ENCODE data around the gene NCAN. TPM values are rescaled to one million over a fixed set of nuclear protein-coding genes. Genes with fewer than 3 reads are reported as not detected.

NCAN gene
- total RNA-seq, 1 donor from 2014 or later, result 0.14 TPM

GRCh38 chr19:19170053-19170872 is 41.5 kb upstream of the NCAN start, which contains the start of gene MEF2B:
Gene MEF2B, minus strand, starts transcription at chr19:19170263. Its CDS starts 19,528 bp downstream, at chr19:19150735.
- H3K4me1 Mint-ChIP-seq (ENCODE audit: low read depth, unreplicated experiment), result peaks cover 5% of the 10 kb centered on the region
- Histone ChIP-seq H4K20me1 (ENCODE audit: insufficient read depth, low read length) (peaks cover 20% of the 10 kb centered on the region), H3K4me3 (ENCODE audit: insufficient read depth, low read depth, low read length) (no peak within 1 kb of the TSS), H3K4me1 (ENCODE audit: insufficient read depth, low read length) (peaks cover 7% of the 10 kb centered on the region), H2AFZ (ENCODE audit: low read depth, low read length) (no peak within 1 kb of the TSS), H3K36me3 (ENCODE audit: insufficient read depth, low read length) (no peaks in the 10 kb centered on the region), H3K9ac (ENCODE audit: low read length) (no peak within 1 kb of the TSS), H3K9me3 (ENCODE audit: insufficient read depth, low read depth, low read length) (no peaks in the 10 kb centered on the region), H3K4me2 (ENCODE audit: low read length) (peak within 1 kb of the TSS; percentile 79), H3K27ac (ENCODE audit: low read depth, low read length) (no peak within 1 kb of the TSS), H3K79me2 (ENCODE audit: insufficient read depth, low read length) (no peaks in the 10 kb centered on the region), H3K27me3 (ENCODE audit: insufficient read depth, low read length) (no peaks in the 10 kb centered on the region)
- DNase-seq (ENCODE audit: low read depth), result peak; percentile 20
- H3K4me3 Mint-ChIP-seq (ENCODE audit: unreplicated experiment), result peak within 1 kb of the TSS; percentile 64
- H3K9me3 Mint-ChIP-seq (ENCODE audit: unreplicated experiment), result no peaks in the 10 kb centered on the region
- no peak within 1 kb of the TSS for H3K27ac Mint-ChIP-seq (ENCODE audit: unreplicated experiment)
- FAIRE-seq, result no peak
- H3K27me3 Mint-ChIP-seq (ENCODE audit: low read depth, unreplicated experiment), result peaks cover 24% of the 10 kb centered on the region
- TF ChIP-seq EZH2 (IDR thresholded peaks at IDR 0.05; ENCODE audit: insufficient read depth, low read length) (no peak), CTCF (IDR thresholded peaks at IDR 0.05; ENCODE audit: insufficient read depth, low read depth, low read length) (no peak)
- no peaks in the 10 kb centered on the region for H3K36me3 Mint-ChIP-seq (ENCODE audit: low read depth, unreplicated experiment)

GRCh38 chr19:19170873-19171672 is 40.7 kb upstream of the NCAN start:
- FAIRE-seq (no peak), DNase-seq (ENCODE audit: low read depth) (no peak)
- no peak overlapping the region for H3K4me2 ChIP-seq (ENCODE audit: low read length)
- H3K9me3 ChIP-seq (ENCODE audit: insufficient read depth, low read depth, low read length), result no peaks in the 10 kb centered on the region
- no peaks in the 10 kb centered on the region for H3K27me3 ChIP-seq (ENCODE audit: insufficient read depth, low read length)
- no peak overlapping the region for H2AFZ ChIP-seq (ENCODE audit: low read depth, low read length)
- H3K4me3 ChIP-seq (ENCODE audit: insufficient read depth, low read depth, low read length), result no peak overlapping the region
- peaks cover 20% of the 10 kb centered on the region for H3K27me3 Mint-ChIP-seq (ENCODE audit: low read depth, unreplicated experiment)
- peaks cover 21% of the 10 kb centered on the region for H4K20me1 ChIP-seq (ENCODE audit: insufficient read depth, low read length)
- peak overlapping the region; percentile 64 for H3K4me3 Mint-ChIP-seq (ENCODE audit: unreplicated experiment)
- no peak overlapping the region for H3K9ac ChIP-seq (ENCODE audit: low read length)
- H3K36me3 Mint-ChIP-seq (ENCODE audit: low read depth, unreplicated experiment), result no peaks in the 10 kb centered on the region
- peaks cover 7% of the 10 kb centered on the region for H3K4me1 ChIP-seq (ENCODE audit: insufficient read depth, low read length)
- H3K36me3 ChIP-seq (ENCODE audit: insufficient read depth, low read length), result no peaks in the 10 kb centered on the region
- no peak for TF ChIP-seq CTCF (IDR thresholded peaks at IDR 0.05; ENCODE audit: insufficient read depth, low read depth, low read length)
- no peak for TF ChIP-seq EZH2 (IDR thresholded peaks at IDR 0.05; ENCODE audit: insufficient read depth, low read length)
- peak overlapping the region; percentile 69 for H3K27ac Mint-ChIP-seq (ENCODE audit: unreplicated experiment)
- H3K79me2 ChIP-seq (ENCODE audit: insufficient read depth, low read length), result no peaks in the 10 kb centered on the region
- no peak overlapping the region for H3K27ac ChIP-seq (ENCODE audit: low read depth, low read length)
- H3K4me1 Mint-ChIP-seq (ENCODE audit: low read depth, unreplicated experiment), result peaks cover 5% of the 10 kb centered on the region
- no peaks in the 10 kb centered on the region for H3K9me3 Mint-ChIP-seq (ENCODE audit: unreplicated experiment)

Measured in astrocyte (in vitro differentiated cells and primary cell).